Ramos (cell line): ENCODE results near the gene SH3RF3.

Source experiments
- in situ Hi-C: fragments of 300-500 bp; cut with MboI; formaldehyde crosslinking; loops from one replicate; pipeline ENCODE4 v1.14.3; 2022; ENCODE audit warnings: low sequenced_read_pairs; ENCODE audit not compliant: unreplicated experiment

Gene SH3RF3

DNA sequence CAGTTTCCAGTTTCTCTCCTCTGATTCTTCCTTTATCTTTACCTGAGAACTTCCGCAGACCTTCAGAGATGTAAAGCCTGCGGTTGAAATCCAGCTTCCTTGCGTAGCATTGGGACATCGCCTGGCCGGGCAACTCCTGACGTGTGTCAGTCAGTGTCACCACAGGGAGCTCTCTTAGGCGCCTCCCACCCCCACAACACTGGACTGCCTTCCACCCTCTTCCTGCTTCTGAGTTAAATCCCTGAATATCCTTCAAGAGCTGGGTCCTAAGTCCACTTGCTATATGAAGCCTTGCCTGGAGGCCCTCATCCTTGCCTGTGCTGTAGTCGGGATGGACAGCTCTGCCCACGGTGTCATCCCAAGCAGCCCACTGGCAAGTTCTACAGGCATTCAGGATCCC is 305.3 kb downstream of the SH3RF3 start:
- in situ Hi-C loops = no loop called here

GRCh38 chr2:109435066-109435690 is 306.2 kb downstream of the SH3RF3 start:
- in situ Hi-C loops = no loop called here

- in situ Hi-C loops = no loop called here
These were observed 307.0 kb downstream of the SH3RF3 start for GRCh38 chr2:109435901-109436598.

GRCh38 chr2:109436610-109437225 is 307.7 kb downstream of the SH3RF3 start:
- in situ Hi-C loops = no loop called here

GRCh38 chr2:109437325-109438090 is 308.5 kb downstream of the SH3RF3 start:
- in situ Hi-C loops = no loop called here

DNA sequence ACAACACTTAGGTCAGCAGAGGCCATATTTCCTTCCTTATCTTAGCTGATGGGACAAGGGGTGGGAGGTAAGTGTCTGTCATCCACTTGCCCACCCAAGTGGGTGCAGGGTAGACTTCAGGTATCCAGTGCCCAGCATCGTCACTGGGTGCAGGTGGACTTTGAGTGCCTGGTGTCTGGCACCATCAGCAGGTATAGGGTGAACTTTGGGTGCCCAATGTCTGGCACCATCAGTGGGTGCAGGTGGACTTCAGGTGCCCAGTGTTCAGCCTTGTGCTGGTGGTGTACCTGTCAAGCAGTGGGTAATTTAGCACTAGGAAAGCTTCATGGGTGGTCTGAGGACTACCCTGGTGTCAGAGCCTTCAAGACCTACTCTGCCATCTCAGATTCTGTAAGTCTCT is 309.1 kb downstream of the SH3RF3 start:
- in situ Hi-C loops = no loop called here

DNA sequence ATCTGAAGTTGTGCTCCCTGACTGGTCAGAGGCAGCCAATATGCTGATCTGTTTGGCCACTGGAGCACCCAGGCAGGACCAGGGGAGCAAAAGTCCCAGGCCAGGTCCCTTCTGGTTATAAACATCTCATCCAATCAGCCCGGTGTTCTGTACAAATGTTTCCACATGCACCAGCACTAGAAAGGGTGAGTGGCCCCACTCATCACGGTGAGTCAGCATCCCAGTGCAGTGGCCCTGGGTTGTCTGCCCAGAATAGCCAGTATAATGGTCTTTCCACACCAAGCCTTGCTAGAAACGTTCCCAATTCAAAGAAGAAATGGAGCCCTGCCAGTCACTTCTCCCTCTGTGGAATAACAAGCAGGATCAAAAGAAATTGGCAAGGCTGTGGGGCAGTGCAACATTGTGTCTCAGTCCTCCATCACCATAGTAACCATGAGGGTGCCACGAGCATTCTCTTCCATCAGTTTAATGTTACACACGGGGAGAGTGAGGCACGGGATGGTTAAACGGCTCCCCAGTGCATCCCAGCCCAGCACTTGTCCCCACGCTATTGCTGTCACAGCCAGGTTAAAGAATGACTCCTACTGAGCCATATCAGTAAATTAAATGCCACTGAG is 309.9 kb downstream of the SH3RF3 start:
- in situ Hi-C loops = no loop called here

- in situ Hi-C loops = no loop called here
These were observed 310.4 kb downstream of the SH3RF3 start for GRCh38 chr2:109439390-109439786.

GRCh38 chr2:109439986-109440385 is 311.0 kb downstream of the SH3RF3 start:
- in situ Hi-C loops = no loop called here

GRCh38 chr2:109440499-109441156 is 311.6 kb downstream of the SH3RF3 start:
- in situ Hi-C loops = no loop called here

- in situ Hi-C loops = no loop called here
These were observed 313.8 kb downstream of the SH3RF3 start for GRCh38 chr2:109442715-109443319.

GRCh38 chr2:109444916-109445315 is 315.9 kb downstream of the SH3RF3 start:
- in situ Hi-C loops = no loop called here

GRCh38 chr2:109446278-109447131 is 317.5 kb downstream of the SH3RF3 start:
- in situ Hi-C loops = no loop called here

GRCh38 chr2:109447251-109447661 is 318.3 kb downstream of the SH3RF3 start:
- in situ Hi-C loops = no loop called here

GRCh38 chr2:109447776-109448175 is 318.8 kb downstream of the SH3RF3 start:
- in situ Hi-C loops = no loop called here

DNA sequence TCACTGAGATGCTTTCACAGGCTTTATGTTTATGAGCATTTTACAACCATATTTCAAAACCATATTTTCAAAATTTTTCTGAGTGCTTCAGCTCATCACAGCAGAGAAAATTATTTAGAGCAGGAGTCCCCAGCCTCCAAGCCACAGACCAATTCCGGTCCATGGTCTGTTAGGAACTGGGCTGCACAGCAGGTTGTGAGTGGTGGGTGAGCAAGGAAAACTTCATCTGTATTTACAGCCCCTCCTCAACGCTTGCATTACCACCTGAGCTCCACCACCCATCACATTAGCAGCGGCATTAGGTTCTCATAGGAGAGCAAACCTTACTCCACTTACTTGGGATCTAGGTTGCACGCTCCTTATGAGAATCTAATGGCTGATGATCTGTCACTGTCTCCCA is 319.2 kb downstream of the SH3RF3 start:
- in situ Hi-C loops = no loop called here

DNA sequence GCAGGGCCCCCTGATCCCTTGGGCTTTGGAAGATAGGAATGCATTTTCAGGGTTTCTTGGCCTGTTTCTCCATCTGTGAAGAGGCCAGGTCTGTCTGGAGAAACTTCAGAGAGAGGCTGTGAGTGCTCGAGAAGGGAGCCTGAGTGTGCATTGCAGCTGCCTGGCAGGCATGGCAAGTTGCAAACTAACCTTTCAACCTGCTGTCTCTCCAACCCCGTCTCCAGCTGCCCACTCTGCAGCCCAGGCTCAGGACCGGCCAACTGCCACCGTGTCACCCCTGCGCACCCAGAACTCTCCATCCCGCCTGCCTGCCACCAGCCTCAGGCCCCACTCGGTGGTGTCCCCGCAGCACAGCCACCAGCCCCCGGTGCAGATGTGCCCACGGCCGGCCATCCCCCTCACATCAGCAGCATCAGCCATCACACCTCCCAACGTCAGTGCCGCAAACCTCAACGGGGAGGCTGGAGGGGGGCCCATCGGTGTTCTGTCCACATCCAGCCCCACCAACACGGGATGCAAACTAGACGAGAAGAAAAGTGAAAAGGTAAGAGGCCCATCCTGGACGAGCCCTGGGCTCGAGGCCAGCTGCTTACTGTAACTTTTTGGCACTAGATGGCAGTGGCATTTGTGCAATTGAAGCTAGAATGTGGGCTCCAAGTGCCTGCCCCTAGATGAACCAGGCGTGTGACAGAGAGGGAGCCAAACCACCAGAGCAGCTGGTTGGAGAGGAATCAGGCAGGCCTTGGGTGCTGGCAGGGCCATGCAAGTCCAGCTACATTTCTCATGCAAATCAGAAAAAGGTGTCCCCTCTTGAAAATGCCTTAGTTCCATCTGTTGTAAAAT is 320.2 kb downstream of the SH3RF3 start:
- in situ Hi-C loops = no loop called here
